GM21786 (cell line): ENCODE measurements around the gene AKAP13.
"Not testable (repeated sequence)": the region's sequence is repeated elsewhere in the genome, so short reads cannot be mapped to it uniquely, and the experiment has no call there.

ENCODE experiments used
- ATAC-seq: cut with Tn5 transposase; IDR thresholded peaks from one replicate; pipeline ENCODE4 v1.9.1; 2021; ENCODE audit not compliant: unreplicated experiment

The AKAP13 gene

GRCh38 chr15:85649372-85649771 is 269.0 kb downstream of the AKAP13 start:
- no peak for ATAC-seq

- ATAC-seq, result no peak
Measured at GRCh38 chr15:85651548-85651947, 271.1 kb downstream of the AKAP13 start.

- no peak for ATAC-seq
Measured at GRCh38 chr15:85652457-85652856, 272.1 kb downstream of the AKAP13 start.

GRCh38 chr15:85657132-85657531 is 276.7 kb downstream of the AKAP13 start:
- ATAC-seq, result no peak

- ATAC-seq, result no peak
Measured at GRCh38 chr15:85658816-85659215, 278.4 kb downstream of the AKAP13 start.

GRCh38 chr15:85661859-85662258 is 281.5 kb downstream of the AKAP13 start:
- ATAC-seq, result no peak

GRCh38 chr15:85665677-85666076 is 285.3 kb downstream of the AKAP13 start:
- ATAC-seq, result not testable (repeated sequence)

- ATAC-seq, result peak; percentile 93
Measured at GRCh38 chr15:85667491-85668424, 287.4 kb downstream of the AKAP13 start.

GRCh38 chr15:85671156-85671555 is 290.8 kb downstream of the AKAP13 start:
- ATAC-seq, result no peak

GRCh38 chr15:85672332-85673084 is 292.1 kb downstream of the AKAP13 start:
- ATAC-seq, result no peak

- ATAC-seq, result no peak
Measured at GRCh38 chr15:85673326-85673725, 292.9 kb downstream of the AKAP13 start.

- ATAC-seq, result no peak
Measured at GRCh38 chr15:85676342-85677098, 296.1 kb downstream of the AKAP13 start.

- no peak for ATAC-seq
Measured at GRCh38 chr15:85679231-85679630, 298.8 kb downstream of the AKAP13 start.

- ATAC-seq, result no peak
Measured at GRCh38 chr15:85681386-85681785, 301.0 kb downstream of the AKAP13 start.

GRCh38 chr15:85684174-85684710 is 303.8 kb downstream of the AKAP13 start:
- ATAC-seq, result no peak

GRCh38 chr15:85685356-85685755 is 305.0 kb downstream of the AKAP13 start:
- no peak for ATAC-seq

GRCh38 chr15:85687329-85687728 is 306.9 kb downstream of the AKAP13 start:
- no peak for ATAC-seq

GRCh38 chr15:85688711-85689110 is 308.3 kb downstream of the AKAP13 start:
- ATAC-seq, result no peak

GRCh38 chr15:85689729-85690128 is 309.3 kb downstream of the AKAP13 start:
- peak; percentile 31 for ATAC-seq

GRCh38 chr15:85690561-85691231 is 310.3 kb downstream of the AKAP13 start:
- peak; percentile 41 for ATAC-seq
